Neural crest cell (in vitro differentiated cells): ENCODE results near the gene APOOL. TPM values are rescaled to one million over a fixed set of nuclear protein-coding genes. Genes with fewer than 3 reads are reported as not detected.
"Not testable (repeated sequence)": the region's sequence is repeated elsewhere in the genome, so short reads cannot be mapped to it uniquely, and the experiment has no call there.

Source experiments
- DNase-seq: peaks from one replicate; pipeline ENCODE4 v3.0.0; 2021; ENCODE audit warnings: low read depth, mixed read lengths, low spot score
- H3K27ac Mint-ChIP-seq: one replicate; pipeline ENCODE4 v1.8.0; 2021; ENCODE audit warnings: mild to moderate bottlenecking, mixed read lengths; ENCODE audit not compliant: unreplicated experiment
- H3K27me3 Mint-ChIP-seq: 2 replicates; pipeline ENCODE4 v1.8.0; 2021; ENCODE audit warnings: low read depth, mild to moderate bottlenecking, mixed read lengths
- H3K36me3 Mint-ChIP-seq: 2 replicates; pipeline ENCODE4 v1.8.0; 2021; ENCODE audit warnings: low read depth, mild to moderate bottlenecking, mixed read lengths
- H3K4me1 Mint-ChIP-seq: 2 replicates; pipeline ENCODE4 v1.8.0; 2021; ENCODE audit warnings: mixed read lengths
- H3K4me3 Mint-ChIP-seq: one replicate; pipeline ENCODE4 v1.8.0; 2021; ENCODE audit warnings: mild to moderate bottlenecking, mixed read lengths
- H3K9me3 Mint-ChIP-seq: 2 replicates; pipeline ENCODE4 v1.8.0; 2021; ENCODE audit warnings: mixed read lengths
- CTCF ChIP-seq: fragments of 200-600 bp; sonication (generic); conservative IDR thresholded peaks from 2 replicates; pipeline ENCODE4 v1.5.0; 2021; ENCODE audit warnings: antibody characterized with exemption, mild to moderate bottlenecking
- long read RNA-seq: library from polyadenylated mRNA; unstranded; transcript quantifications from one replicate; pipeline ENCODE4 v2.0.0, GENCODE V29; 2020
- total RNA-seq: library from RNA; stranded (reverse); gene quantifications from 2 replicates; pipeline ENCODE4 v1.2.1, GENCODE V29; 2021

Gene APOOL
- 15.0 and 16.6 TPM in 2 replicates for total RNA-seq
- long read RNA-seq, partial matches to known transcripts, result 0 of 4 reads
- long read RNA-seq, other reads (novel, unspliced or antisense), result 4 of 4 reads

- Mint-ChIP-seq H3K4me3 (peak within 1 kb of the TSS; percentile 95), H3K36me3 (peaks cover 5% of the 10 kb centered on the region), H3K27ac (peak within 1 kb of the TSS; percentile 88), H3K9me3 (peaks cover 10% of the 10 kb centered on the region), H3K4me1 (peaks cover 8% of the 10 kb centered on the region), H3K27me3 (no peaks in the 10 kb centered on the region)
- DNase-seq, result peak; percentile 67
- TF ChIP-seq CTCF, result no peak
Observed at GRCh38 chrX:85003655-85004244, at the start of gene APOOL. Gene APOOL (plus strand): TSS chrX:85003877. CDS start chrX:85003913, 36 bp downstream.

DNA sequence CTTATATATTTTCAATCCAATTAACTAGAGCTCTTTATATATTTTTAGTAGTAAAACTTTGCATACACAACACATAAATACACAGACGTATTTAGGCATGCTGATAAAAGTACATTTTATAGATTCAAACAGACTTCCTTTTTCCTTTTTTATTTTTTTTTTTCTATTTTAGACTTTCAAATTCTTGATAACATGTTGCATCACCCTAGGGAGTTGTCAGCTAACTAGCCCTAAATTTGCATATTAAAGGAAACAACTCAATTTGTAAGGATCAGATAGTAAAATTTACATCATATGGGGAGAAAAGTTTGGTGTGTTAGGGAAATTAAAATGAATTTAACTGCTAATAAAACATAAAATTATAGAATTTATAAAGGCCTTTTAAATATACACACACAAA, 47.4 kb upstream of the APOOL start:
- no peak for DNase-seq
- TF ChIP-seq CTCF, result no peak
- Mint-ChIP-seq H3K9me3 (peaks cover 5% of the 10 kb centered on the region), H3K36me3 (peaks cover 2% of the 10 kb centered on the region), H3K4me3 (no peak overlapping the region), H3K4me1 (no peaks in the 10 kb centered on the region), H3K27me3 (no peaks in the 10 kb centered on the region), H3K27ac (no peak overlapping the region)

GRCh38 chrX:84974803-84975202, 28.9 kb upstream of the APOOL start:
- no peaks in the 10 kb centered on the region for H3K4me1 Mint-ChIP-seq
- peaks cover 15% of the 10 kb centered on the region for H3K9me3 Mint-ChIP-seq
- no peaks in the 10 kb centered on the region for H3K27me3 Mint-ChIP-seq
- peaks cover 4% of the 10 kb centered on the region for H3K36me3 Mint-ChIP-seq
- TF ChIP-seq CTCF, result no peak
- H3K4me3 Mint-ChIP-seq, result no peak overlapping the region
- no peak overlapping the region for H3K27ac Mint-ChIP-seq
- no peak for DNase-seq

- H3K36me3 Mint-ChIP-seq, H3K27ac Mint-ChIP-seq, DNase-seq, H3K27me3 Mint-ChIP-seq, H3K9me3 Mint-ChIP-seq, H3K4me1 Mint-ChIP-seq, H3K4me3 Mint-ChIP-seq: not testable (repeated sequence)
Observed at GRCh38 chrX:84991739-84992138, 11.9 kb upstream of the APOOL start.

GRCh38 chrX:84993150-84993549, 10.5 kb upstream of the APOOL start:
- H3K36me3 Mint-ChIP-seq, result no peaks in the 10 kb centered on the region
- no peak overlapping the region for H3K4me3 Mint-ChIP-seq
- H3K4me1 Mint-ChIP-seq, result no peaks in the 10 kb centered on the region
- H3K27me3 Mint-ChIP-seq, result no peaks in the 10 kb centered on the region
- H3K27ac Mint-ChIP-seq, result no peak overlapping the region
- no peak for TF ChIP-seq CTCF
- DNase-seq, result no peak
- H3K9me3 Mint-ChIP-seq, result peaks cover 9% of the 10 kb centered on the region

GRCh38 chrX:85001344-85001743, 2.3 kb upstream of the APOOL start:
- H3K27me3 Mint-ChIP-seq, result no peaks in the 10 kb centered on the region
- peak overlapping the region; percentile 43 for H3K4me3 Mint-ChIP-seq
- H3K36me3 Mint-ChIP-seq, result no peaks in the 10 kb centered on the region
- H3K9me3 Mint-ChIP-seq, result peaks cover 9% of the 10 kb centered on the region
- no peak for TF ChIP-seq CTCF
- no peak overlapping the region for H3K27ac Mint-ChIP-seq
- DNase-seq, result no peak
- H3K4me1 Mint-ChIP-seq, result peaks cover 8% of the 10 kb centered on the region
